ENCODE data around the gene ABCF3. TPM values are rescaled to one million over a fixed set of nuclear protein-coding genes. Genes with fewer than 3 reads are reported as not detected.

ABCF3 gene
- total RNA-seq, 1 donor, result 32.4 TPM

GRCh38 chr3:184233127-184233843, 47.3 kb downstream of the ABCF3 start:
- TF ChIP-seq CTCF (IDR thresholded peaks at IDR 0.05; ENCODE audit: insufficient read depth, low read length), result no peak
- DNase-seq (ENCODE audit: low read depth), result no peak
- H3K4me3 ChIP-seq (ENCODE audit: low read depth, low read length), result no peak overlapping the region

GRCh38 chr3:184234224-184234623, 48.2 kb downstream of the ABCF3 start:
- peak; percentile 80 for DNase-seq (ENCODE audit: low read depth)
- peak; percentile 15 for TF ChIP-seq CTCF (IDR thresholded peaks at IDR 0.05; ENCODE audit: insufficient read depth, low read length)
- no peak overlapping the region for H3K4me3 ChIP-seq (ENCODE audit: low read depth, low read length)

GRCh38 chr3:184234671-184235380, 48.8 kb downstream of the ABCF3 start:
- DNase-seq (ENCODE audit: low read depth), result no peak
- no peak overlapping the region for H3K4me3 ChIP-seq (ENCODE audit: low read depth, low read length)
- TF ChIP-seq CTCF (IDR thresholded peaks at IDR 0.05; ENCODE audit: insufficient read depth, low read length), result no peak

GRCh38 chr3:184235381-184236032, 49.5 kb downstream of the ABCF3 start:
- H3K4me3 ChIP-seq (ENCODE audit: low read depth, low read length), result no peak overlapping the region
- TF ChIP-seq CTCF (IDR thresholded peaks at IDR 0.05; ENCODE audit: insufficient read depth, low read length), result no peak
- no peak for DNase-seq (ENCODE audit: low read depth)

- no peak for DNase-seq (ENCODE audit: low read depth)
- TF ChIP-seq CTCF (IDR thresholded peaks at IDR 0.05; ENCODE audit: insufficient read depth, low read length), result no peak
- H3K4me3 ChIP-seq (ENCODE audit: low read depth, low read length), result no peak overlapping the region
Observed at GRCh38 chr3:184236033-184236410, 50.0 kb downstream of the ABCF3 start.

- H3K4me3 ChIP-seq (ENCODE audit: low read depth, low read length), result no peak overlapping the region
- DNase-seq (ENCODE audit: low read depth), result no peak
- TF ChIP-seq CTCF (IDR thresholded peaks at IDR 0.05; ENCODE audit: insufficient read depth, low read length), result no peak
Observed at GRCh38 chr3:184236636-184237035, 50.6 kb downstream of the ABCF3 start.
